Esophagus muscularis mucosa (tissue), 4 donors: Measurements from ENCODE around the gene CEP170B.

Experiments
- CTCF ChIP-seq, 3 experiments: fragments of 200-600 bp in 2 of 3; fragments of 450-650 bp in 1 of 3; sonication (generic) in 2 of 3; IDR thresholded peaks; one replicate each; pipeline ENCODE4 v1.5.1; 2017 to 2019; ENCODE audit warnings: antibody characterized with exemption in 3 of 3, mild to moderate bottlenecking in 2 of 3, moderate library complexity in 1 of 3
- EP300 ChIP-seq: sonication (generic); formaldehyde crosslinking; IDR thresholded peaks from one replicate; pipeline ENCODE4 v1.6.1; 2017; ENCODE audit warnings: antibody characterized with exemption
- POLR2A ChIP-seq: fragments of 450-650 bp; IDR thresholded peaks from one replicate; pipeline ENCODE4 v1.6.1; 2017; ENCODE audit warnings: antibody characterized with exemption, moderate library complexity, mild to moderate bottlenecking, low read depth
- POLR2AphosphoS5 ChIP-seq, 2 donors: sonication (generic); formaldehyde crosslinking; IDR thresholded peaks; one replicate each; pipeline ENCODE4 v1.6.1; 2017; ENCODE audit warnings: antibody characterized with exemption in 2 of 2

DNA sequence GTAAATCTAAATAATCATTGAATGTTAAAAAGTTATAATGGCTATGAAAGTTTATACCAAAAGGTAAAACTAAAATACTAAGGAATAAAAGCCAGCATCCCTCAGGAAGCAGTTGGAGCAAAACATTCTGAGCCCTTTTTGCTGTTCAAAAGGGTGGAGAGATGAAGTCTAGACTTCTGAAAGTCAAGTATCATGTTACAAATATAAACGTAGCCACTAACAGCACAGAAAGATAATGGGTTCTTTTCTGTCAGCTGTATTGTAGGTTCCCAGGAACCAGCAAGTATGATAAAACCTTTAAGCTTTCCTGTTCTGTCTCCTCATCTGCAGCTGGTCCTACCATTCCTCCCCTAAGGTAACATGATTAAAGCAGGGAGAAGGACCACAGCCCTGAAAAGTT, 43.2 kb downstream of the CEP170B start:
- no peak for TF ChIP-seq POLR2AphosphoS5 (IDR thresholded peaks at IDR 0.05)
- no peak for TF ChIP-seq CTCF (IDR thresholded peaks at IDR 0.05)
- TF ChIP-seq POLR2A: no peak
- TF ChIP-seq EP300: no peak
